Activated CD4-positive, alpha-beta T cell treated with anti-CD3 and anti-CD28 coated beads, Interleukin-2, amount 10 ng/mL, durations not matched to agents 24 days and 14 days (primary cell): Measurements from ENCODE around the gene XIRP2. TPM values are rescaled to one million over a fixed set of nuclear protein-coding genes. Genes with fewer than 3 reads are reported as not detected.
"Not testable (repeated sequence)": the region's sequence is repeated elsewhere in the genome, so short reads cannot be mapped to it uniquely, and the experiment has no call there.

ENCODE experiments used
- DNase-seq: peaks from one replicate; pipeline ENCODE4 v3.0.0; 2022
- H3K27ac Mint-ChIP-seq: one replicate; pipeline ENCODE4 v1.8.0; 2022; ENCODE audit warnings: mild to moderate bottlenecking, mixed read lengths
- H3K27me3 Mint-ChIP-seq: one replicate; pipeline ENCODE4 v1.8.0; 2022; ENCODE audit warnings: mixed read lengths
- H3K36me3 Mint-ChIP-seq: one replicate; pipeline ENCODE4 v1.8.0; 2022; ENCODE audit warnings: low read depth, mild to moderate bottlenecking, mixed read lengths
- H3K4me1 Mint-ChIP-seq: one replicate; pipeline ENCODE4 v1.8.0; 2021; ENCODE audit warnings: mixed read lengths
- H3K4me3 Mint-ChIP-seq: one replicate; pipeline ENCODE4 v1.8.0; 2022; ENCODE audit warnings: mild to moderate bottlenecking, moderate library complexity, mixed read lengths
- H3K9me3 Mint-ChIP-seq: one replicate; pipeline ENCODE4 v1.8.0; 2021; ENCODE audit warnings: mixed read lengths
- intact Hi-C: fragments of 100-400 bp; cut with micrococcal nuclease; formaldehyde crosslinking; loops from one replicate; pipeline ENCODE4 v1.15.1; 2023
- total RNA-seq: library from RNA; stranded (reverse); gene quantifications from 2 replicates; pipeline ENCODE4 v1.2.3, GENCODE V29; 2022

Gene XIRP2
- total RNA-seq, 1 donor from 2014 or later: not detected

DNA sequence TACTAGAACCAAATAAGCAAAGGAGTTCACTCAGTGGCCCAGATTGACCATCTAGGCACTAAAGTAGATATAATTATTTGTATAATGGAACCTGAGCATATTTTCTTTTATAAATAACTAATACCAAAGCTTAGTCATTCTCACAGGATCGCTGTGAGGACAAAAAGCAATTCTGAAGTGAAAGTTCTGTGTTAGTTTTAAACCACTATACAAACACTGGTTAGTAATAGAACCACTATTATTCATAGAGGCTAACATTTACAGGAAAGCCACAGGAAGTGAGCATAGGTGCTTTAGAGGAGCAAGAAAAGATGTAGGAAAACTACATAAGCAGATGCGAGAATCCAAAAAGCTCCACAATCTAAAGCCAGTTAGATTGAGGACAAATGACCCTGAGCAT, 364.7 kb downstream of the XIRP2 start:
- no peaks in the 10 kb centered on the region for H3K9me3 Mint-ChIP-seq

DNA sequence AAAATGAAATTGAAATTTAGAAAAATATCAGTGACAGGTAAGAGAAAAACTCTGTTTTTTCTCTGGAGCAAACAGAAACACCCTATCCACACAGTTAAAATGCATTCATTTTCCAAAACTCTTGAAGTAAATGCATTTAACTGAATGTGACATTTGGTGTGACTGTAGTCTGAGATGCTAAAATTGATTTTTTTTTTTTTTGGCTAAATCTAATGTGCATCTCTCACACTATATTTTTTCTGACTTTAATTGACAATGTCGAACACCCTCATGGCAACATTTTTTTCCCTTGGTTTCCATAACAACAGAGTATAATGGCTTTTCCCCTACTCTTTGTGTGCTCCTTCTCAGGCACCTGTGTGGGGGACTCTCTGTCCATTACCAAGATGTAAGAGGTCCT, 366.4 kb downstream of the XIRP2 start:
- Mint-ChIP-seq H3K4me3 (no peak overlapping the region), H3K36me3 (no peaks in the 10 kb centered on the region), H3K9me3 (no peaks in the 10 kb centered on the region), H3K27ac (no peak overlapping the region), H3K4me1 (no peaks in the 10 kb centered on the region), H3K27me3 (no peaks in the 10 kb centered on the region)
- DNase-seq: no peak
- intact Hi-C loops: no loop called here

More for the DNA sequence above, 364.7 kb downstream of the XIRP2 start:
- no peak for DNase-seq
- Mint-ChIP-seq H3K4me3 (no peak overlapping the region), H3K27me3 (no peaks in the 10 kb centered on the region), H3K27ac (no peak overlapping the region), H3K4me1 (no peaks in the 10 kb centered on the region), H3K36me3 (no peaks in the 10 kb centered on the region)
- intact Hi-C loops: no loop called here

DNA sequence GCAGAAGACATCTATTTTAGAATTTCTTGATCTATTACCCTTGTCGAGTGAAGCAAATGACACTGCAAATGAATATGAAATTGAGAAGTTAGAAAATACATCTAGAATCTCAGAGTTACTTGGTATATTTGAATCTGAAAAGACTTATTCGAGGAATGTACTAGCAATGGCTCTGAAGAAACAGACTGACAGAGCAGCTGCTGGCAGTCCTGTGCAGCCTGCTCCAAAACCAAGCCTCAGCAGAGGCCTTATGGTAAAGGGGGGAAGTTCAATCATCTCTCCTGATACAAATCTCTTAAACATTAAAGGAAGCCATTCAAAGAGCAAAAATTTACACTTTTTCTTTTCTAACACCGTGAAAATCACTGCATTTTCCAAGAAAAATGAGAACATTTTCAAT, 370.4 kb downstream of the XIRP2 start:
- no peaks in the 10 kb centered on the region for H3K4me1 Mint-ChIP-seq
- no peak overlapping the region for H3K4me3 Mint-ChIP-seq
- no peaks in the 10 kb centered on the region for H3K27me3 Mint-ChIP-seq
- intact Hi-C loops: no loop called here
- DNase-seq: no peak
- H3K27ac Mint-ChIP-seq: no peak overlapping the region
- no peaks in the 10 kb centered on the region for H3K9me3 Mint-ChIP-seq
- no peaks in the 10 kb centered on the region for H3K36me3 Mint-ChIP-seq

GRCh38 chr2:167264380-167264779, 376.1 kb downstream of the XIRP2 start:
- DNase-seq: no peak
- intact Hi-C loops: no loop called here
- peaks cover 2% of the 10 kb centered on the region for H3K9me3 Mint-ChIP-seq
- no peak overlapping the region for H3K27ac Mint-ChIP-seq
- no peaks in the 10 kb centered on the region for H3K27me3 Mint-ChIP-seq
- H3K4me1 Mint-ChIP-seq: no peaks in the 10 kb centered on the region
- no peak overlapping the region for H3K4me3 Mint-ChIP-seq
- no peaks in the 10 kb centered on the region for H3K36me3 Mint-ChIP-seq

- H3K27ac Mint-ChIP-seq: no peak overlapping the region
- no peaks in the 10 kb centered on the region for H3K4me1 Mint-ChIP-seq
- H3K4me3 Mint-ChIP-seq: no peak overlapping the region
- H3K9me3 Mint-ChIP-seq: peaks cover 5% of the 10 kb centered on the region
- intact Hi-C loops: no loop called here
- no peaks in the 10 kb centered on the region for H3K27me3 Mint-ChIP-seq
- no peaks in the 10 kb centered on the region for H3K36me3 Mint-ChIP-seq
- DNase-seq: no peak
Observed at GRCh38 chr2:167265004-167265403, 376.7 kb downstream of the XIRP2 start.

DNA sequence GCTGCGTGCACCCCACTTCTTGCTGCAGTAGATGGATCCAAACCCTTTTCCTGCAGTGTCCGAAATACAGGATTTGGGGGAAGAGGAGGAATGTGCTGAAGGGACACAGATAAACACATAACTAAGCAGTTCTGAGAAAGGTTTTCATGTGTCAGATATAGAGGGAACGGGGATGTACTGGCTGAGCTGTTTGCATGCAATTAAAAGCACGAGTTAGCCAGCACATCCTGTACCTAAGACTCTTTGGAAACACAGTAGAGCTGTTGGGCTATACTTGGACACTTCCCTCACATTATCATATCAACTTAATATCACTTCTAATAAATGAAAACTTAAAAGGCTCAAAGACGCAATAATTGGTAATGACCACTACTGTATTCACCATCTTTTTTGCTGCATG, 377.4 kb downstream of the XIRP2 start:
- H3K27ac Mint-ChIP-seq: no peak overlapping the region
- H3K4me3 Mint-ChIP-seq: no peak overlapping the region
- intact Hi-C loops: no loop called here
- DNase-seq: no peak
- H3K4me1 Mint-ChIP-seq: no peaks in the 10 kb centered on the region
- no peaks in the 10 kb centered on the region for H3K36me3 Mint-ChIP-seq
- peaks cover 5% of the 10 kb centered on the region for H3K9me3 Mint-ChIP-seq
- no peaks in the 10 kb centered on the region for H3K27me3 Mint-ChIP-seq

DNA sequence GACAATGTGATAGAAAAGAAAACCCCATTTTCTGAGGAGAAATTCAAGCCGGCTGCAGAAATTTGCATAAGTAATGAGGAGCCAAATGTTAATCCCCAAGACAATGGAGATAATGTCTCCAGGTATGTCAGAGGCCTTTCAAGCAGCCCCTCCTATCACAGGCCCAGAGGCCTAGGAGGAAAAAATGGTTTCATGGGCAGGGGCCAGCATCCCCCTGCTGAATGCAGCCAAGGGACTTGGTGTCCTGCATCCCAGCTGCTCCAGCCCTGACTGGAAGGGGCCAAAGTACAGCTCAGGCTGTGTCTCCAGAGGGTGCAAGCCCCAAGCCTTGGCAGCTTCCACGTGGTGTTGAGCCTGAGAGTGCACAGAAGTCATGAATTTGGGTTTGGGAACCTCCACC, 380.0 kb downstream of the XIRP2 start:
- H3K36me3 Mint-ChIP-seq, intact Hi-C loops, H3K27me3 Mint-ChIP-seq, DNase-seq, H3K4me1 Mint-ChIP-seq, H3K9me3 Mint-ChIP-seq, H3K4me3 Mint-ChIP-seq, H3K27ac Mint-ChIP-seq: not testable (repeated sequence)

DNA sequence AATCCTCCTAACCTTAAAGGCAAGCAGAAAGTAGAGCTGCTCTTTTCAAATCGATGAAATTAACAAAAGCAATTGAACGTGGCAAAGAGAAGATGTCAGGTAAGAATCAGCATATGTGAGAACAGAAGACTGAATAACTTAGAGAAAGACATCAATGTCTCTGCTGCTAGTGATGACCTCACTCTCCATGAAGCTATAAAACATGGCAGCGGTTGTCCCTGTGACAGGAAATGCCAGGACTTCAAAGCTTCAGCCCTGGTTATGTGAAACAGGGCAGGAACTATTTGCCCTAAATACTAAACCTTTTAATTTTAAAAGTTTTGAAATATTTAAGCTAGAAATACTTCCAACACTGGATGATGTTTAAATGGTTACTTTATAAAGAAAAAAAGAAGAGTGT, 383.7 kb downstream of the XIRP2 start:
- peaks cover 5% of the 10 kb centered on the region for H3K9me3 Mint-ChIP-seq
- intact Hi-C loops: no loop called here

GRCh38 chr2:167275046-167275445, 386.8 kb downstream of the XIRP2 start:
- no peaks in the 10 kb centered on the region for H3K9me3 Mint-ChIP-seq
- no peaks in the 10 kb centered on the region for H3K4me1 Mint-ChIP-seq
- H3K27me3 Mint-ChIP-seq: no peaks in the 10 kb centered on the region
- H3K36me3 Mint-ChIP-seq: no peaks in the 10 kb centered on the region
- no peak overlapping the region for H3K4me3 Mint-ChIP-seq
- intact Hi-C loops: no loop called here
- no peak overlapping the region for H3K27ac Mint-ChIP-seq
- DNase-seq: no peak

More for the DNA sequence above, 383.7 kb downstream of the XIRP2 start:
- Mint-ChIP-seq H3K4me3 (no peak overlapping the region), H3K27ac (no peak overlapping the region), H3K27me3 (no peaks in the 10 kb centered on the region), H3K4me1 (no peaks in the 10 kb centered on the region), H3K36me3 (no peaks in the 10 kb centered on the region)
- no peak for DNase-seq

DNA sequence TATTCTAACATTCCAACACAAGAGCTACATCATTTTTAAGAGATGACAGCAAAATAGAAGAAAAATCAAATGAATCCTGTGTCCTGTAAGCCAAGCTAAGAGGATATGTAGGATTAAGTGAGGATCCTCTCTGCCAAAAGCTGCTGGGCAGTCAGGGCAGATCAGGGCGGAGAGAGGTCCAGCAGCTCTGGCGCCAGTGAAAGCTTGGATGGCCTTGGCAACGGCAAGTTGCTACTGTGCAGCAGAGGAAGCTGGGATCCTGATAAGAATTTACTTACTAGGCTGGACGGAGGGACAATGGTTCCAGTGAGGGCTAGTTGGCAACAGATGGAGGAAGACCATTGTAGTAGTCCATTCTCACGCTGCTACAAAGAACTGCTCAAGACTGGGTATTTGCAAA, 391.5 kb downstream of the XIRP2 start:
- H3K27ac Mint-ChIP-seq: no peak overlapping the region
- peaks cover under 1% of the 10 kb centered on the region for H3K27me3 Mint-ChIP-seq
- intact Hi-C loops: no loop called here
- H3K36me3 Mint-ChIP-seq: no peaks in the 10 kb centered on the region
- no peak for DNase-seq
- H3K9me3 Mint-ChIP-seq: no peaks in the 10 kb centered on the region
- no peaks in the 10 kb centered on the region for H3K4me1 Mint-ChIP-seq
- H3K4me3 Mint-ChIP-seq: no peak overlapping the region

DNA sequence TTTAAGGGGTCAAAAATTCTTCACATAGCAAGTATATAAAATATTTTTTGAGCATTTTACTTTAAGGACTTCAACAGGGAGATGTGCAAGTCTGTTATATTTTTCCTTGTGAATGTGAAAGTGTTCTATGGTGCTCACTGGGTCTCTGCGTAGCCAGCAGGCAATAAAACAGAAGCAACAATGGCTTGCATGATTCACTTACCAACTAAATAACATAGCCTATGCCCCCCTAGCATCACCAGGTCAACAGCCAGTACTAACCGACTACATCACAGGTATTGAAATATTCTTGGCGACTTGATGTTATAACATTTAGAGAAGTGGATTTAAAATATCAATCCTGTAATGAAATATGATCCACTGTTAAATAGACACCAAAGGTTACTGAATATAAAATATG, 398.9 kb downstream of the XIRP2 start:
- intact Hi-C loops: no loop called here
- Mint-ChIP-seq H3K9me3 (no peaks in the 10 kb centered on the region), H3K27ac (no peak overlapping the region)

GRCh38 chr2:167289651-167290410, 401.6 kb downstream of the XIRP2 start:
- H3K27me3 Mint-ChIP-seq: peaks cover 41% of the 10 kb centered on the region
- peaks cover 4% of the 10 kb centered on the region for H3K36me3 Mint-ChIP-seq
- intact Hi-C loops: loop anchor here (10.0 kb wide), 1 partner anchor 825 kb away; no protein-coding TSS in a partner anchor
- no peak overlapping the region for H3K27ac Mint-ChIP-seq
- peaks cover 10% of the 10 kb centered on the region for H3K4me1 Mint-ChIP-seq
- peaks cover 9% of the 10 kb centered on the region for H3K9me3 Mint-ChIP-seq
- DNase-seq: no peak
- H3K4me3 Mint-ChIP-seq: no peak overlapping the region

More for the DNA sequence above, 398.9 kb downstream of the XIRP2 start:
- Mint-ChIP-seq H3K36me3 (no peaks in the 10 kb centered on the region), H3K27me3 (peaks cover 27% of the 10 kb centered on the region), H3K4me3 (no peak overlapping the region), H3K4me1 (no peaks in the 10 kb centered on the region)
- no peak for DNase-seq

- H3K4me3 Mint-ChIP-seq: peak within 1 kb of the TSS; percentile 82
- peaks cover 4% of the 10 kb centered on the region for H3K36me3 Mint-ChIP-seq
- peak; percentile 91 for DNase-seq
- intact Hi-C loops: loop anchor here (10.0 kb wide), 1 partner anchor 822 kb away; no protein-coding TSS in a partner anchor
- H3K27ac Mint-ChIP-seq: peak within 1 kb of the TSS; percentile 26
- peaks cover 10% of the 10 kb centered on the region for H3K4me1 Mint-ChIP-seq
- peaks cover 43% of the 10 kb centered on the region for H3K27me3 Mint-ChIP-seq
- peaks cover 9% of the 10 kb centered on the region for H3K9me3 Mint-ChIP-seq
Observed at GRCh38 chr2:167292430-167293171, 404.3 kb downstream of the XIRP2 start, which contains the start of gene B3GALT1. TSS of gene B3GALT1 (plus strand) at chr2:167293001.

- H3K4me1 Mint-ChIP-seq: peaks cover 10% of the 10 kb centered on the region
- intact Hi-C loops: loop anchor here (10.0 kb wide), 1 partner anchor 822 kb away; no protein-coding TSS in a partner anchor
- H3K27ac Mint-ChIP-seq: no peak overlapping the region
- H3K4me3 Mint-ChIP-seq: peak overlapping the region; percentile 82
- H3K9me3 Mint-ChIP-seq: peaks cover 9% of the 10 kb centered on the region
- H3K36me3 Mint-ChIP-seq: peaks cover 4% of the 10 kb centered on the region
- DNase-seq: peak; percentile 61
- H3K27me3 Mint-ChIP-seq: peaks cover 43% of the 10 kb centered on the region
Observed at GRCh38 chr2:167293172-167293781, 405.0 kb downstream of the XIRP2 start.
